IMR-90 (cell line): ENCODE data around the gene NOL4L. TPM values are rescaled to one million over a fixed set of nuclear protein-coding genes. Genes with fewer than 3 reads are reported as not detected.

ENCODE experiments used
- ATAC-seq: fragments of 200-7000 bp; cut with Tn5 transposase; 2 replicates; pipeline ENCODE4 v1.9.1; 2020; ENCODE audit warnings: low read depth, mild to moderate bottlenecking, moderate library complexity
- BruUV-seq: library from RNA; stranded (reverse); fragments of 400-500 nt; replicated peaks from 2 replicates; lab custom pipeline; 2021; lab: Mats Ljungman, UMichigan
- CTCF ChIA-PET: fragments of 300-600 bp; formaldehyde crosslinking; extraction: SDS; loops from one replicate; lab custom pipeline; 2021; ENCODE audit warnings: antibody characterized with exemption; lab: Yijun Ruan, JAX
- POLR2A ChIA-PET: fragments of 300-600 bp; sonication (Branson Sonifier 250); formaldehyde crosslinking; loops from one replicate; lab custom pipeline; 2022; ENCODE audit warnings: antibody characterized with exemption; ENCODE audit not compliant: unreplicated experiment; lab: Charles Lee
- DNase-seq: peaks from one replicate; pipeline ENCODE4 v3.0.0; 2013
- H2AFZ ChIP-seq: replicated peaks from 2 replicates; pipeline ENCODE3; 2013; ENCODE audit warnings: low read length, mild to moderate bottlenecking; ENCODE audit not compliant: poor library complexity
- H2AK5ac ChIP-seq: 2 replicates; pipeline ENCODE4 v1.6.1; 2013; ENCODE audit warnings: low read depth, low read length, inconsistent platforms
- H2AK9ac ChIP-seq: replicated peaks from 2 replicates; pipeline ENCODE3; 2013; ENCODE audit warnings: mild to moderate bottlenecking, low read depth, low read length, moderate library complexity; ENCODE audit not compliant: poor library complexity
- H2BK120ac ChIP-seq: 2 replicates; pipeline ENCODE4 v1.6.1; 2013; ENCODE audit warnings: low read depth, low read length, inconsistent platforms
- H2BK15ac ChIP-seq: 3 replicates; pipeline ENCODE4 v1.6.1; 2013; ENCODE audit warnings: low read depth, low read length, inconsistent platforms
- H2BK20ac ChIP-seq: 2 replicates; pipeline ENCODE4 v1.6.1; 2013; ENCODE audit warnings: low read depth, mild to moderate bottlenecking, inconsistent platforms, low read length, moderate library complexity
- H2BK5ac ChIP-seq: 2 replicates; pipeline ENCODE4 v1.6.1; 2013; ENCODE audit warnings: mild to moderate bottlenecking, low read depth, low read length, inconsistent platforms; ENCODE audit not compliant: poor library complexity, severe bottlenecking
- H3K14ac ChIP-seq: replicated peaks from 2 replicates; pipeline ENCODE4 v1.6.1; 2013; ENCODE audit warnings: low read depth, low read length, inconsistent platforms
- H3K18ac ChIP-seq: 2 replicates; pipeline ENCODE4 v1.6.1; 2013; ENCODE audit warnings: low read depth, low read length, control low read depth
- H3K23ac ChIP-seq: 2 replicates; pipeline ENCODE4 v1.6.1; 2013; ENCODE audit warnings: low read depth, low read length, inconsistent platforms
- H3K27ac ChIP-seq: 2 replicates; pipeline ENCODE4 v1.5.1; 2013; ENCODE audit warnings: mild to moderate bottlenecking, control low read depth, low read length; ENCODE audit not compliant: insufficient read depth
- H3K27me3 ChIP-seq: 2 replicates; pipeline ENCODE4 v1.6.1; 2013; ENCODE audit warnings: low read length; ENCODE audit not compliant: control insufficient read depth, insufficient read depth
- H3K36me3 ChIP-seq: 2 replicates; pipeline ENCODE4 v1.6.1; 2013; ENCODE audit warnings: low read length, mixed read lengths; ENCODE audit not compliant: control insufficient read depth, insufficient read depth
- H3K4ac ChIP-seq: 2 replicates; pipeline ENCODE4 v1.6.1; 2013; ENCODE audit warnings: low read depth, low read length, inconsistent platforms
- H3K4me1 ChIP-seq: 2 replicates; pipeline ENCODE4 v1.6.1; 2013; ENCODE audit warnings: low read length, mixed read lengths; ENCODE audit not compliant: control insufficient read depth, insufficient read depth
- H3K4me2 ChIP-seq: 2 replicates; pipeline ENCODE4 v1.6.1; 2013; ENCODE audit warnings: low read depth, mild to moderate bottlenecking, control low read depth, low read length, moderate library complexity
- H3K4me3 ChIP-seq: 2 replicates; pipeline ENCODE4 v1.5.1; 2013; ENCODE audit warnings: low read depth, mild to moderate bottlenecking, control low read depth, low read length, moderate library complexity; ENCODE audit not compliant: insufficient read depth
- H3K56ac ChIP-seq: 2 replicates; pipeline ENCODE4 v1.6.1; 2013; ENCODE audit warnings: low read length, inconsistent platforms; ENCODE audit not compliant: insufficient read depth; ENCODE audit errors: extremely low read depth
- H3K79me1 ChIP-seq, 2 experiments: 2 replicates each; pipeline ENCODE4 v1.6.1; 2013; ENCODE audit warnings: low read length in 2 of 2, inconsistent platforms in 1 of 2, low read depth in 1 of 2
- H3K9ac ChIP-seq: 2 replicates; pipeline ENCODE4 v1.6.1; 2013; ENCODE audit warnings: low read depth, low read length, control low read depth
- H3K9me1 ChIP-seq: 2 replicates; pipeline ENCODE4 v1.6.1; 2013; ENCODE audit warnings: low read length, inconsistent platforms; ENCODE audit not compliant: insufficient read depth
- H3K9me3 ChIP-seq: 2 replicates; pipeline ENCODE4 v1.6.1; 2013; ENCODE audit warnings: low read length; ENCODE audit not compliant: control insufficient read depth, insufficient read depth
- H4K20me1 ChIP-seq: 2 replicates; pipeline ENCODE4 v1.6.1; 2013; ENCODE audit warnings: low read length, inconsistent platforms; ENCODE audit not compliant: insufficient read depth
- H4K5ac ChIP-seq: 2 replicates; pipeline ENCODE4 v1.6.1; 2013; ENCODE audit warnings: mild to moderate bottlenecking, low read depth, low read length, control low read depth
- H4K8ac ChIP-seq, 2 experiments: 2 replicates each; pipeline ENCODE4 v1.6.1; 2013; ENCODE audit warnings: low read depth in 2 of 2, low read length in 2 of 2, control low read depth in 1 of 2, inconsistent platforms in 1 of 2
- H4K91ac ChIP-seq: 2 replicates; pipeline ENCODE4 v1.6.1; 2013; ENCODE audit warnings: low read depth, low read length, inconsistent platforms; ENCODE audit not compliant: insufficient read depth
- BHLHE40 ChIP-seq: fragments of 150-350 bp; IDR thresholded peaks from 2 replicates; pipeline ENCODE4 v1.6.1; 2016; ENCODE audit warnings: mild to moderate bottlenecking, low read depth, low read length
- CEBPB ChIP-seq: IDR thresholded peaks from 2 replicates; pipeline ENCODE4 v1.6.1; 2012; ENCODE audit warnings: low read depth, low read length, improper control_type of control experiment
- CHD1 ChIP-seq: IDR thresholded peaks from 2 replicates; pipeline ENCODE4 v1.6.1; 2012; ENCODE audit warnings: low read depth, low read length, improper control_type of control experiment
- ELK1 ChIP-seq: fragments of 150-350 bp; IDR thresholded peaks from 2 replicates; pipeline ENCODE4 v1.6.1; 2016; ENCODE audit warnings: low read depth, mild to moderate bottlenecking, low read length, moderate library complexity, borderline replicate concordance
- FOS ChIP-seq: fragments of 150-350 bp; IDR thresholded peaks from 2 replicates; pipeline ENCODE4 v1.6.1; 2016; ENCODE audit warnings: low read depth, low read length
- MAFK ChIP-seq: IDR thresholded peaks from 2 replicates; pipeline ENCODE4 v1.6.1; 2012; ENCODE audit warnings: low read depth, low read length, improper control_type of control experiment
- MAZ ChIP-seq: IDR thresholded peaks from 2 replicates; pipeline ENCODE4 v1.6.1; 2012; ENCODE audit warnings: low read depth, mild to moderate bottlenecking, low read length, improper control_type of control experiment, moderate library complexity, borderline replicate concordance
- MXI1 ChIP-seq: IDR thresholded peaks from 2 replicates; pipeline ENCODE4 v1.6.1; 2012; ENCODE audit warnings: low read depth, mild to moderate bottlenecking, low read length, moderate library complexity, borderline replicate concordance
- NFE2L2 ChIP-seq: fragments of 150-350 bp; IDR thresholded peaks from 2 replicates; pipeline ENCODE4 v1.6.1; 2016; ENCODE audit warnings: low read depth, mild to moderate bottlenecking, low read length
- POLR2A ChIP-seq: IDR thresholded peaks from 2 replicates; pipeline ENCODE4 v1.6.1; 2012; ENCODE audit warnings: mild to moderate bottlenecking, low read depth, low read length
- RAD21 ChIP-seq: IDR thresholded peaks from 2 replicates; pipeline ENCODE4 v1.6.1; 2012; ENCODE audit warnings: low read length, improper control_type of control experiment
- RCOR1 ChIP-seq: IDR thresholded peaks from 2 replicates; pipeline ENCODE4 v1.6.1; 2012; ENCODE audit warnings: mild to moderate bottlenecking, low read length, improper control_type of control experiment; ENCODE audit not compliant: insufficient replicate concordance
- SMC3 ChIP-seq: fragments of 150-350 bp; IDR thresholded peaks from 2 replicates; pipeline ENCODE4 v1.6.1; 2016; ENCODE audit warnings: low read depth, mild to moderate bottlenecking, antibody characterized with exemption, low read length, moderate library complexity
- WGBS, 2 experiments: methylation state at CpG; one replicate each; pipeline versions ENCODE4 v1.1.5 to v1.1.7; 2013; ENCODE audit warnings: missing lambda C conversion rate in 2 of 2; ENCODE audit not compliant: insufficient read length in 1 of 2; ENCODE audit errors: extremely low coverage in 2 of 2; 5-methylcytosine and 5-hydroxymethylcytosine counted together
- dilution Hi-C: fragments of 300-500 bp; cut with HindIII; formaldehyde crosslinking; loops from one replicate; pipeline ENCODE4 v1.14.3; 2018; ENCODE audit warnings: low sequenced_read_pairs; ENCODE audit not compliant: unreplicated experiment
- in situ Hi-C: fragments of 300-500 bp; cut with MboI; formaldehyde crosslinking; loops from 3 replicates; pipeline ENCODE4 v1.14.3; 2019; ENCODE audit warnings: low sequenced_read_pairs, inconsistent platforms, mixed read lengths
- intact Hi-C: fragments of 100-400 bp; cut with micrococcal nuclease; formaldehyde crosslinking; loops from 2 replicates; pipeline ENCODE4 v1.10.0; 2022
- polyA plus RNA-seq, 3 experiments: library from polyadenylated mRNA; depleted of rRNA; stranded (reverse); fragments of >200 nt; gene quantifications; 2 replicates each; pipeline ENCODE4 v1.2.3, GENCODE V29; 2012; ENCODE audit warnings: low replicate concordance in 1 of 3
- total RNA-seq: library from RNA; depleted of rRNA; stranded (reverse); fragments of >200 nt; gene quantifications from 2 replicates; pipeline ENCODE4 v1.2.3, GENCODE V29; 2012
- TF ChIP-seq, protein P1 (sequence below): conservative IDR thresholded peaks from 2 replicates; pipeline ENCODE4 v1.5.1; 2012; ENCODE audit warnings: mild to moderate bottlenecking, low read depth, low read length, improper control_type of control experiment
- TF ChIP-seq, protein P2 (sequence below): fragments of 150-350 bp; IDR thresholded peaks from 2 replicates; pipeline ENCODE4 v1.6.1; 2017; ENCODE audit warnings: mild to moderate bottlenecking, antibody characterized with exemption, low read length, low read depth

NOL4L gene
- total and polyA plus RNA-seq, 2 of the 4 experiments (the other 2 are of a cell fraction) = 4.7 to 13.3 TPM

- no peak overlapping the region for H2BK15ac ChIP-seq
- H3K9me1 ChIP-seq = peaks cover 13% of the 10 kb centered on the region
- 88% methylated on average over 4 of the region's 14 CpGs; no CpG with 5 or more reads in 1 of the 2 experiments for WGBS, 2 experiments
- no peak overlapping the region for H3K4ac ChIP-seq
- DNase-seq (no peak), ATAC-seq (no peak)
- H3K18ac ChIP-seq = no peak overlapping the region
- peaks cover 18 to 56% of the 10 kb centered on the region in 2 experiments; a peak in 3 of 4 replicates for H3K79me1 ChIP-seq
- CTCF ChIA-PET = no interaction called here
- no peak overlapping the region for H4K5ac ChIP-seq
- H4K8ac ChIP-seq = no peak overlapping the region
- H3K56ac ChIP-seq = no peak overlapping the region
- no peak overlapping the region for H3K23ac ChIP-seq
- peaks cover 72% of the 10 kb centered on the region for H3K36me3 ChIP-seq
- no peak overlapping the region for H2BK5ac ChIP-seq
- peaks cover 35% of the 10 kb centered on the region for H4K20me1 ChIP-seq
- H2AFZ ChIP-seq = no peak overlapping the region
- H2BK20ac ChIP-seq = no peak overlapping the region
- in situ Hi-C loops = no loop called here
- H3K4me3 ChIP-seq = no peak overlapping the region
- dilution Hi-C loops = no loop called here
- H3K9ac ChIP-seq = no peak overlapping the region
- H4K91ac ChIP-seq = no peak overlapping the region
- H3K4me2 ChIP-seq = no peak overlapping the region
- H2AK9ac ChIP-seq = no peak overlapping the region
- H3K27me3 ChIP-seq = no peaks in the 10 kb centered on the region
- no peak overlapping the region for H3K27ac ChIP-seq
- no TSS peak for BruUV-seq
- no peak overlapping the region for H3K14ac ChIP-seq
- no peak overlapping the region for H2AK5ac ChIP-seq
- H2BK120ac ChIP-seq = no peak overlapping the region
- H3K4me1 ChIP-seq = 0 out of 2 replicates have a peak, but pooled peaks cover 2% of the 10 kb centered on the region
- intact Hi-C loops = no loop called here
- POLR2A ChIA-PET = no interaction called here
- H3K9me3 ChIP-seq = no peaks in the 10 kb centered on the region
- no peak for TF ChIP-seq CEBPB
- TF ChIP-seq MAFK = no peak
- TF ChIP-seq POLR2A = no peak
- TF ChIP-seq CHD1 = no peak
- TF ChIP-seq RCOR1 = no peak
- TF ChIP-seq, protein P1, sequence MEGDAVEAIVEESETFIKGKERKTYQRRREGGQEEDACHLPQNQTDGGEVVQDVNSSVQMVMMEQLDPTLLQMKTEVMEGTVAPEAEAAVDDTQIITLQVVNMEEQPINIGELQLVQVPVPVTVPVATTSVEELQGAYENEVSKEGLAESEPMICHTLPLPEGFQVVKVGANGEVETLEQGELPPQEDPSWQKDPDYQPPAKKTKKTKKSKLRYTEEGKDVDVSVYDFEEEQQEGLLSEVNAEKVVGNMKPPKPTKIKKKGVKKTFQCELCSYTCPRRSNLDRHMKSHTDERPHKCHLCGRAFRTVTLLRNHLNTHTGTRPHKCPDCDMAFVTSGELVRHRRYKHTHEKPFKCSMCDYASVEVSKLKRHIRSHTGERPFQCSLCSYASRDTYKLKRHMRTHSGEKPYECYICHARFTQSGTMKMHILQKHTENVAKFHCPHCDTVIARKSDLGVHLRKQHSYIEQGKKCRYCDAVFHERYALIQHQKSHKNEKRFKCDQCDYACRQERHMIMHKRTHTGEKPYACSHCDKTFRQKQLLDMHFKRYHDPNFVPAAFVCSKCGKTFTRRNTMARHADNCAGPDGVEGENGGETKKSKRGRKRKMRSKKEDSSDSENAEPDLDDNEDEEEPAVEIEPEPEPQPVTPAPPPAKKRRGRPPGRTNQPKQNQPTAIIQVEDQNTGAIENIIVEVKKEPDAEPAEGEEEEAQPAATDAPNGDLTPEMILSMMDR = no peak
- no peak for TF ChIP-seq FOS
- TF ChIP-seq, protein P2, sequence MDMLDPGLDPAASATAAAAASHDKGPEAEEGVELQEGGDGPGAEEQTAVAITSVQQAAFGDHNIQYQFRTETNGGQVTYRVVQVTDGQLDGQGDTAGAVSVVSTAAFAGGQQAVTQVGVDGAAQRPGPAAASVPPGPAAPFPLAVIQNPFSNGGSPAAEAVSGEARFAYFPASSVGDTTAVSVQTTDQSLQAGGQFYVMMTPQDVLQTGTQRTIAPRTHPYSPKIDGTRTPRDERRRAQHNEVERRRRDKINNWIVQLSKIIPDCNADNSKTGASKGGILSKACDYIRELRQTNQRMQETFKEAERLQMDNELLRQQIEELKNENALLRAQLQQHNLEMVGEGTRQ = no peak
- no peak for TF ChIP-seq BHLHE40
- no peak for TF ChIP-seq NFE2L2
- no peak for TF ChIP-seq MXI1
- TF ChIP-seq RAD21 = no peak
- no peak for TF ChIP-seq MAZ
- TF ChIP-seq ELK1 = no peak
- no peak for TF ChIP-seq SMC3
Measured at GRCh38 chr20:32446301-32447100, 138.6 kb downstream of the NOL4L start.
